IMR-90 (cell line): ENCODE data around the gene CALR. TPM values are rescaled to one million over a fixed set of nuclear protein-coding genes. Genes with fewer than 3 reads are reported as not detected.
A peak's percentile ranks its signal among the peaks of the same experiment; 100 is the strongest.

Experiments
- ATAC-seq: fragments of 200-7000 bp; cut with Tn5 transposase; 2 replicates; pipeline ENCODE4 v1.9.1; 2020; ENCODE audit warnings: low read depth, mild to moderate bottlenecking, moderate library complexity
- BruUV-seq: library from RNA; stranded (reverse); fragments of 400-500 nt; replicated peaks from 2 replicates; lab custom pipeline; 2021; lab: Mats Ljungman, UMichigan
- CTCF ChIA-PET: fragments of 300-600 bp; formaldehyde crosslinking; extraction: SDS; loops from one replicate; lab custom pipeline; 2021; ENCODE audit warnings: antibody characterized with exemption; lab: Yijun Ruan, JAX
- POLR2A ChIA-PET: fragments of 300-600 bp; sonication (Branson Sonifier 250); formaldehyde crosslinking; loops from one replicate; lab custom pipeline; 2022; ENCODE audit warnings: antibody characterized with exemption; ENCODE audit not compliant: unreplicated experiment; lab: Charles Lee
- DNase-seq: peaks from one replicate; pipeline ENCODE4 v3.0.0; 2013
- H2AFZ ChIP-seq: replicated peaks from 2 replicates; pipeline ENCODE3; 2013; ENCODE audit warnings: low read length, mild to moderate bottlenecking; ENCODE audit not compliant: poor library complexity
- H2AK5ac ChIP-seq: 2 replicates; pipeline ENCODE4 v1.6.1; 2013; ENCODE audit warnings: low read depth, low read length, inconsistent platforms
- H2AK9ac ChIP-seq: replicated peaks from 2 replicates; pipeline ENCODE3; 2013; ENCODE audit warnings: mild to moderate bottlenecking, low read depth, low read length, moderate library complexity; ENCODE audit not compliant: poor library complexity
- H2BK120ac ChIP-seq: 2 replicates; pipeline ENCODE4 v1.6.1; 2013; ENCODE audit warnings: low read depth, low read length, inconsistent platforms
- H2BK15ac ChIP-seq: 3 replicates; pipeline ENCODE4 v1.6.1; 2013; ENCODE audit warnings: low read depth, low read length, inconsistent platforms
- H2BK20ac ChIP-seq: 2 replicates; pipeline ENCODE4 v1.6.1; 2013; ENCODE audit warnings: low read depth, mild to moderate bottlenecking, inconsistent platforms, low read length, moderate library complexity
- H2BK5ac ChIP-seq: 2 replicates; pipeline ENCODE4 v1.6.1; 2013; ENCODE audit warnings: mild to moderate bottlenecking, low read depth, low read length, inconsistent platforms; ENCODE audit not compliant: poor library complexity, severe bottlenecking
- H3K14ac ChIP-seq: replicated peaks from 2 replicates; pipeline ENCODE4 v1.6.1; 2013; ENCODE audit warnings: low read depth, low read length, inconsistent platforms
- H3K18ac ChIP-seq: 2 replicates; pipeline ENCODE4 v1.6.1; 2013; ENCODE audit warnings: low read depth, low read length, control low read depth
- H3K23ac ChIP-seq: 2 replicates; pipeline ENCODE4 v1.6.1; 2013; ENCODE audit warnings: low read depth, low read length, inconsistent platforms
- H3K27ac ChIP-seq: 2 replicates; pipeline ENCODE4 v1.5.1; 2013; ENCODE audit warnings: mild to moderate bottlenecking, control low read depth, low read length; ENCODE audit not compliant: insufficient read depth
- H3K27me3 ChIP-seq: 2 replicates; pipeline ENCODE4 v1.6.1; 2013; ENCODE audit warnings: low read length; ENCODE audit not compliant: control insufficient read depth, insufficient read depth
- H3K36me3 ChIP-seq: 2 replicates; pipeline ENCODE4 v1.6.1; 2013; ENCODE audit warnings: low read length, mixed read lengths; ENCODE audit not compliant: control insufficient read depth, insufficient read depth
- H3K4ac ChIP-seq: 2 replicates; pipeline ENCODE4 v1.6.1; 2013; ENCODE audit warnings: low read depth, low read length, inconsistent platforms
- H3K4me1 ChIP-seq: 2 replicates; pipeline ENCODE4 v1.6.1; 2013; ENCODE audit warnings: low read length, mixed read lengths; ENCODE audit not compliant: control insufficient read depth, insufficient read depth
- H3K4me2 ChIP-seq: 2 replicates; pipeline ENCODE4 v1.6.1; 2013; ENCODE audit warnings: low read depth, mild to moderate bottlenecking, control low read depth, low read length, moderate library complexity
- H3K4me3 ChIP-seq: 2 replicates; pipeline ENCODE4 v1.5.1; 2013; ENCODE audit warnings: low read depth, mild to moderate bottlenecking, control low read depth, low read length, moderate library complexity; ENCODE audit not compliant: insufficient read depth
- H3K56ac ChIP-seq: 2 replicates; pipeline ENCODE4 v1.6.1; 2013; ENCODE audit warnings: low read length, inconsistent platforms; ENCODE audit not compliant: insufficient read depth; ENCODE audit errors: extremely low read depth
- H3K79me1 ChIP-seq, 2 experiments: 2 replicates each; pipeline ENCODE4 v1.6.1; 2013; ENCODE audit warnings: low read length in 2 of 2, inconsistent platforms in 1 of 2, low read depth in 1 of 2
- H3K9ac ChIP-seq: 2 replicates; pipeline ENCODE4 v1.6.1; 2013; ENCODE audit warnings: low read depth, low read length, control low read depth
- H3K9me1 ChIP-seq: 2 replicates; pipeline ENCODE4 v1.6.1; 2013; ENCODE audit warnings: low read length, inconsistent platforms; ENCODE audit not compliant: insufficient read depth
- H3K9me3 ChIP-seq: 2 replicates; pipeline ENCODE4 v1.6.1; 2013; ENCODE audit warnings: low read length; ENCODE audit not compliant: control insufficient read depth, insufficient read depth
- H4K20me1 ChIP-seq: 2 replicates; pipeline ENCODE4 v1.6.1; 2013; ENCODE audit warnings: low read length, inconsistent platforms; ENCODE audit not compliant: insufficient read depth
- H4K5ac ChIP-seq: 2 replicates; pipeline ENCODE4 v1.6.1; 2013; ENCODE audit warnings: mild to moderate bottlenecking, low read depth, low read length, control low read depth
- H4K8ac ChIP-seq, 2 experiments: 2 replicates each; pipeline ENCODE4 v1.6.1; 2013; ENCODE audit warnings: low read depth in 2 of 2, low read length in 2 of 2, control low read depth in 1 of 2, inconsistent platforms in 1 of 2
- H4K91ac ChIP-seq: 2 replicates; pipeline ENCODE4 v1.6.1; 2013; ENCODE audit warnings: low read depth, low read length, inconsistent platforms; ENCODE audit not compliant: insufficient read depth
- BHLHE40 ChIP-seq: fragments of 150-350 bp; IDR thresholded peaks from 2 replicates; pipeline ENCODE4 v1.6.1; 2016; ENCODE audit warnings: mild to moderate bottlenecking, low read depth, low read length
- CEBPB ChIP-seq: IDR thresholded peaks from 2 replicates; pipeline ENCODE4 v1.6.1; 2012; ENCODE audit warnings: low read depth, low read length, improper control_type of control experiment
- CHD1 ChIP-seq: IDR thresholded peaks from 2 replicates; pipeline ENCODE4 v1.6.1; 2012; ENCODE audit warnings: low read depth, low read length, improper control_type of control experiment
- FOS ChIP-seq: fragments of 150-350 bp; IDR thresholded peaks from 2 replicates; pipeline ENCODE4 v1.6.1; 2016; ENCODE audit warnings: low read depth, low read length
- MAFK ChIP-seq: IDR thresholded peaks from 2 replicates; pipeline ENCODE4 v1.6.1; 2012; ENCODE audit warnings: low read depth, low read length, improper control_type of control experiment
- MAZ ChIP-seq: IDR thresholded peaks from 2 replicates; pipeline ENCODE4 v1.6.1; 2012; ENCODE audit warnings: low read depth, mild to moderate bottlenecking, low read length, improper control_type of control experiment, moderate library complexity, borderline replicate concordance
- MXI1 ChIP-seq: IDR thresholded peaks from 2 replicates; pipeline ENCODE4 v1.6.1; 2012; ENCODE audit warnings: low read depth, mild to moderate bottlenecking, low read length, moderate library complexity, borderline replicate concordance
- NFE2L2 ChIP-seq: fragments of 150-350 bp; IDR thresholded peaks from 2 replicates; pipeline ENCODE4 v1.6.1; 2016; ENCODE audit warnings: low read depth, mild to moderate bottlenecking, low read length
- POLR2A ChIP-seq: IDR thresholded peaks from 2 replicates; pipeline ENCODE4 v1.6.1; 2012; ENCODE audit warnings: mild to moderate bottlenecking, low read depth, low read length
- RAD21 ChIP-seq: IDR thresholded peaks from 2 replicates; pipeline ENCODE4 v1.6.1; 2012; ENCODE audit warnings: low read length, improper control_type of control experiment
- RCOR1 ChIP-seq: IDR thresholded peaks from 2 replicates; pipeline ENCODE4 v1.6.1; 2012; ENCODE audit warnings: mild to moderate bottlenecking, low read length, improper control_type of control experiment; ENCODE audit not compliant: insufficient replicate concordance
- RFX5 ChIP-seq: IDR thresholded peaks from 2 replicates; pipeline ENCODE4 v1.8.0; 2012; ENCODE audit warnings: low read depth, mild to moderate bottlenecking, low read length, moderate library complexity
- SMC3 ChIP-seq: fragments of 150-350 bp; IDR thresholded peaks from 2 replicates; pipeline ENCODE4 v1.6.1; 2016; ENCODE audit warnings: low read depth, mild to moderate bottlenecking, antibody characterized with exemption, low read length, moderate library complexity
- WGBS, 2 experiments: methylation state at CpG; one replicate each; pipeline versions ENCODE4 v1.1.5 to v1.1.7; 2013; ENCODE audit warnings: missing lambda C conversion rate in 2 of 2; ENCODE audit not compliant: insufficient read length in 1 of 2; ENCODE audit errors: extremely low coverage in 2 of 2; 5-methylcytosine and 5-hydroxymethylcytosine counted together
- dilution Hi-C: fragments of 300-500 bp; cut with HindIII; formaldehyde crosslinking; loops from one replicate; pipeline ENCODE4 v1.14.3; 2018; ENCODE audit warnings: low sequenced_read_pairs; ENCODE audit not compliant: unreplicated experiment
- in situ Hi-C: fragments of 300-500 bp; cut with MboI; formaldehyde crosslinking; loops from 3 replicates; pipeline ENCODE4 v1.14.3; 2019; ENCODE audit warnings: low sequenced_read_pairs, inconsistent platforms, mixed read lengths
- intact Hi-C: fragments of 100-400 bp; cut with micrococcal nuclease; formaldehyde crosslinking; loops from 2 replicates; pipeline ENCODE4 v1.10.0; 2022
- polyA plus RNA-seq, 3 experiments: library from polyadenylated mRNA; depleted of rRNA; stranded (reverse); fragments of >200 nt; gene quantifications; 2 replicates each; pipeline ENCODE4 v1.2.3, GENCODE V29; 2012; ENCODE audit warnings: low replicate concordance in 1 of 3
- total RNA-seq: library from RNA; depleted of rRNA; stranded (reverse); fragments of >200 nt; gene quantifications from 2 replicates; pipeline ENCODE4 v1.2.3, GENCODE V29; 2012
- TF ChIP-seq, protein P1 (sequence below): conservative IDR thresholded peaks from 2 replicates; pipeline ENCODE4 v1.5.1; 2012; ENCODE audit warnings: mild to moderate bottlenecking, low read depth, low read length, improper control_type of control experiment
- TF ChIP-seq, protein P2 (sequence below): fragments of 150-350 bp; IDR thresholded peaks from 2 replicates; pipeline ENCODE4 v1.6.1; 2016; ENCODE audit warnings: low read depth, mild to moderate bottlenecking, low read length, moderate library complexity, borderline replicate concordance
- TF ChIP-seq, protein P3 (sequence below): fragments of 150-350 bp; IDR thresholded peaks from 2 replicates; pipeline ENCODE4 v1.6.1; 2017; ENCODE audit warnings: mild to moderate bottlenecking, antibody characterized with exemption, low read length, low read depth

The CALR gene
- total and polyA plus RNA-seq, 2 of the 4 experiments (the other 2 are of a cell fraction) = 1,932 to 3,358 TPM

DNA sequence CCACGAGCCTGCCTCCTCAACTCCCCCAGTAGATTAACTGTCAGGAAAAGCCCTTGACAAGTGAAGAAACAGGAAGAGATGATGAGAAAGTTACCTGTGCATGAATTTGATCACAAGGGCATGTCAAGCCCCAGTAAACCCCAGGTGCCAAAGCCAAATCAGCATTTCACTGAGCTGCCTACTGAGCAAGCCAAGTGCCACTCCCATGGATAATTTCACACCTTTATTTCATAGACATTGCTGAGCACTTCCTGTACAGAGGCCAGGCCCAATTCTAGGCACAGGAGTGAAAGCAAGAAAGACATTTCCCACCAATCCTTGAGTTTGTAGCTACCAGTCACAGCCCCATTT lies 16.2 kb downstream of the CALR start:
- Histone ChIP-seq H3K36me3 (peaks cover 45% of the 10 kb centered on the region), H2AK5ac (peak overlapping the region; percentile 7; the same call in 1 of the 2 replicates), H4K91ac (no peak overlapping the region; the same call in 1 of the 2 replicates), H3K9me3 (no peaks in the 10 kb centered on the region), H3K27me3 (no peaks in the 10 kb centered on the region), H4K8ac (no peak overlapping the region), H2BK20ac (no peak overlapping the region), H3K4me2 (no peak overlapping the region), H3K27ac (no peak overlapping the region), H3K4ac (no peak overlapping the region), H3K9me1 (peaks cover 5% of the 10 kb centered on the region; the same call in 1 of the 2 replicates), H3K18ac (no peak overlapping the region), H3K14ac (no peak overlapping the region), H4K5ac (no peak overlapping the region), H3K9ac (no peak overlapping the region), H2AK9ac (no peak overlapping the region), H3K4me3 (no peak overlapping the region), H3K4me1 (peaks cover 25% of the 10 kb centered on the region), H3K79me1 (peaks cover 18 to 62% of the 10 kb centered on the region in 2 experiments), H2BK120ac (no peak overlapping the region), H4K20me1 (peaks cover 25% of the 10 kb centered on the region; the same call in 1 of the 2 replicates), H3K23ac (no peak overlapping the region), H2BK5ac (no peak overlapping the region), H2AFZ (no peak overlapping the region), H3K56ac (no peak overlapping the region), H2BK15ac (no peak overlapping the region)
- TF ChIP-seq, protein P1, sequence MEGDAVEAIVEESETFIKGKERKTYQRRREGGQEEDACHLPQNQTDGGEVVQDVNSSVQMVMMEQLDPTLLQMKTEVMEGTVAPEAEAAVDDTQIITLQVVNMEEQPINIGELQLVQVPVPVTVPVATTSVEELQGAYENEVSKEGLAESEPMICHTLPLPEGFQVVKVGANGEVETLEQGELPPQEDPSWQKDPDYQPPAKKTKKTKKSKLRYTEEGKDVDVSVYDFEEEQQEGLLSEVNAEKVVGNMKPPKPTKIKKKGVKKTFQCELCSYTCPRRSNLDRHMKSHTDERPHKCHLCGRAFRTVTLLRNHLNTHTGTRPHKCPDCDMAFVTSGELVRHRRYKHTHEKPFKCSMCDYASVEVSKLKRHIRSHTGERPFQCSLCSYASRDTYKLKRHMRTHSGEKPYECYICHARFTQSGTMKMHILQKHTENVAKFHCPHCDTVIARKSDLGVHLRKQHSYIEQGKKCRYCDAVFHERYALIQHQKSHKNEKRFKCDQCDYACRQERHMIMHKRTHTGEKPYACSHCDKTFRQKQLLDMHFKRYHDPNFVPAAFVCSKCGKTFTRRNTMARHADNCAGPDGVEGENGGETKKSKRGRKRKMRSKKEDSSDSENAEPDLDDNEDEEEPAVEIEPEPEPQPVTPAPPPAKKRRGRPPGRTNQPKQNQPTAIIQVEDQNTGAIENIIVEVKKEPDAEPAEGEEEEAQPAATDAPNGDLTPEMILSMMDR = no peak
- no peak for TF ChIP-seq SMC3
- no peak for TF ChIP-seq MXI1
- TF ChIP-seq RFX5 = no peak
- TF ChIP-seq, protein P2, sequence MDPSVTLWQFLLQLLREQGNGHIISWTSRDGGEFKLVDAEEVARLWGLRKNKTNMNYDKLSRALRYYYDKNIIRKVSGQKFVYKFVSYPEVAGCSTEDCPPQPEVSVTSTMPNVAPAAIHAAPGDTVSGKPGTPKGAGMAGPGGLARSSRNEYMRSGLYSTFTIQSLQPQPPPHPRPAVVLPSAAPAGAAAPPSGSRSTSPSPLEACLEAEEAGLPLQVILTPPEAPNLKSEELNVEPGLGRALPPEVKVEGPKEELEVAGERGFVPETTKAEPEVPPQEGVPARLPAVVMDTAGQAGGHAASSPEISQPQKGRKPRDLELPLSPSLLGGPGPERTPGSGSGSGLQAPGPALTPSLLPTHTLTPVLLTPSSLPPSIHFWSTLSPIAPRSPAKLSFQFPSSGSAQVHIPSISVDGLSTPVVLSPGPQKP = no peak
- TF ChIP-seq BHLHE40 = no peak
- no peak for TF ChIP-seq MAFK
- no peak for TF ChIP-seq POLR2A
- TF ChIP-seq RCOR1 = no peak
- TF ChIP-seq, protein P3, sequence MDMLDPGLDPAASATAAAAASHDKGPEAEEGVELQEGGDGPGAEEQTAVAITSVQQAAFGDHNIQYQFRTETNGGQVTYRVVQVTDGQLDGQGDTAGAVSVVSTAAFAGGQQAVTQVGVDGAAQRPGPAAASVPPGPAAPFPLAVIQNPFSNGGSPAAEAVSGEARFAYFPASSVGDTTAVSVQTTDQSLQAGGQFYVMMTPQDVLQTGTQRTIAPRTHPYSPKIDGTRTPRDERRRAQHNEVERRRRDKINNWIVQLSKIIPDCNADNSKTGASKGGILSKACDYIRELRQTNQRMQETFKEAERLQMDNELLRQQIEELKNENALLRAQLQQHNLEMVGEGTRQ = no peak
- TF ChIP-seq NFE2L2 = no peak
- no peak for TF ChIP-seq MAZ
- no peak for TF ChIP-seq FOS
- TF ChIP-seq CEBPB = no peak
- no peak for TF ChIP-seq CHD1
- no peak for TF ChIP-seq RAD21
- in situ Hi-C loops (no loop called here), dilution Hi-C loops (no loop called here), intact Hi-C loops (no loop called here)
- WGBS, 2 experiments = no CpG with 5 or more reads among the region's 1 CpG
- DNase-seq (no peak), ATAC-seq (no peak)
- ChIA-PET CTCF (interaction anchor here (1.2 to 3.2 kb wide), 2 partner anchors 11 to 107 kb away, joined by 4 to 18 read pairs; no protein-coding TSS in a partner anchor), POLR2A (interaction anchor here (0.6 kb wide), 1 partner anchor 794 kb away, joined by 3 read pairs; no protein-coding TSS in a partner anchor)
- BruUV-seq = no TSS peak
